Tibial artery (tissue), 4 donors: ENCODE measurements around the gene DOCK1.

Source experiments
- DNase-seq, 2 donors: peaks; one replicate each; pipeline ENCODE4 v3.0.0-alpha.2; 2019
- H3K27ac ChIP-seq, 2 donors: fragments of 200-600 bp; sonication (generic) in 1 of 2; 1 replicate in 1 of 2; 2 replicates in 1 of 2; pipeline ENCODE4 v1.5.1; 2018 to 2019; ENCODE audit warnings: mild to moderate bottlenecking in 1 of 2
- H3K27me3 ChIP-seq, 2 donors: fragments of 200-600 bp; sonication (generic) in 1 of 2; one replicate each; pipeline versions ENCODE4 v1.5.1 to v1.6.0; 2016 to 2019
- H3K36me3 ChIP-seq, 3 donors: fragments of 200-600 bp; sonication (generic) in 2 of 3; one replicate each; pipeline ENCODE4 v1.5.1; 2016 to 2019; ENCODE audit warnings: mild to moderate bottlenecking in 2 of 3
- H3K4me1 ChIP-seq, 4 donors: fragments of 200-600 bp; sonication (generic) in 2 of 4; 1 replicate in 3 of 4; 2 replicates in 1 of 4; pipeline ENCODE4 v1.5.1; 2016 to 2019
- H3K4me3 ChIP-seq, 2 donors: fragments of 200-600 bp; sonication (generic) in 1 of 2; 1 replicate in 1 of 2; 2 replicates in 1 of 2; pipeline ENCODE4 v1.5.1; 2018 to 2019; ENCODE audit warnings: mild to moderate bottlenecking in 2 of 2
- H3K9me3 ChIP-seq, 3 donors: fragments of 200-600 bp; sonication (generic) in 1 of 3; one replicate each; pipeline ENCODE4 v1.5.1; 2016 to 2019
- CTCF ChIP-seq, 2 experiments: fragments of 200-600 bp in 1 of 2; fragments of 450-650 bp in 1 of 2; IDR thresholded peaks; one replicate each; pipeline ENCODE4 v1.5.1; 2017 to 2019; ENCODE audit warnings: antibody characterized with exemption in 2 of 2, mild to moderate bottlenecking in 1 of 2, moderate library complexity in 1 of 2
- intact Hi-C: fragments of 100-400 bp; cut with DNase I; formaldehyde crosslinking; loops from one replicate; pipeline ENCODE4 v1.15.0; 2023; ENCODE audit warnings: low total_unique reads

Gene DOCK1

GRCh38 chr10:127368929-127369328 lies 463.7 kb downstream of the DOCK1 start:
- Histone ChIP-seq H3K27ac (no peak overlapping the region), H3K4me1 (peaks cover 0 to 6% (median 0%) of the 10 kb centered on the region in 4 donors), H3K27me3 (no peaks in the 10 kb centered on the region), H3K36me3 (peaks cover 2 to 46% (median 11%) of the 10 kb centered on the region in 3 donors), H3K9me3 (no peaks in the 10 kb centered on the region), H3K4me3 (no peak overlapping the region)
- TF ChIP-seq CTCF (IDR thresholded peaks at IDR 0.05): no peak
- intact Hi-C loops: no loop called here
- no peak for DNase-seq

- peaks cover 0 to 6% (median 0%) of the 10 kb centered on the region in 4 donors for H3K4me1 ChIP-seq
- no peaks in the 10 kb centered on the region for H3K27me3 ChIP-seq
- TF ChIP-seq CTCF (IDR thresholded peaks at IDR 0.05): no peak
- no peak for DNase-seq
- no peak overlapping the region for H3K27ac ChIP-seq
- H3K36me3 ChIP-seq: peaks cover 17 to 55% (median 22%) of the 10 kb centered on the region in 3 donors
- H3K4me3 ChIP-seq: no peak overlapping the region
- no peaks in the 10 kb centered on the region for H3K9me3 ChIP-seq
- intact Hi-C loops: no loop called here
These were observed 465.4 kb downstream of the DOCK1 start for GRCh38 chr10:127370601-127371000.

- intact Hi-C loops: no loop called here
- H3K27me3 ChIP-seq: no peaks in the 10 kb centered on the region
- no peaks in the 10 kb centered on the region for H3K9me3 ChIP-seq
- H3K4me3 ChIP-seq: no peak overlapping the region
- H3K4me1 ChIP-seq: peaks cover 0 to 6% (median 0%) of the 10 kb centered on the region in 4 donors
- H3K36me3 ChIP-seq: peaks cover 20 to 44% (median 27%) of the 10 kb centered on the region in 3 donors
- TF ChIP-seq CTCF (IDR thresholded peaks at IDR 0.05): no peak
- H3K27ac ChIP-seq: no peak overlapping the region
- no peak for DNase-seq
These were observed 467.1 kb downstream of the DOCK1 start for GRCh38 chr10:127372361-127372760.

- H3K27me3 ChIP-seq: no peaks in the 10 kb centered on the region
- TF ChIP-seq CTCF (IDR thresholded peaks at IDR 0.05): no peak
- H3K9me3 ChIP-seq: no peaks in the 10 kb centered on the region
- intact Hi-C loops: no loop called here
- no peak for DNase-seq
- H3K36me3 ChIP-seq: peaks cover 20 to 37% (median 27%) of the 10 kb centered on the region in 3 donors
- H3K4me1 ChIP-seq: no peaks in the 10 kb centered on the region
- no peak overlapping the region for H3K27ac ChIP-seq
- no peak overlapping the region for H3K4me3 ChIP-seq
These were observed 468.9 kb downstream of the DOCK1 start for GRCh38 chr10:127374074-127374680.

- no peaks in the 10 kb centered on the region for H3K4me1 ChIP-seq
- H3K36me3 ChIP-seq: peaks cover 20 to 37% (median 27%) of the 10 kb centered on the region in 3 donors
- no peaks in the 10 kb centered on the region for H3K27me3 ChIP-seq
- H3K9me3 ChIP-seq: no peaks in the 10 kb centered on the region
- no peak for DNase-seq
- H3K4me3 ChIP-seq: no peak overlapping the region
- no peak overlapping the region for H3K27ac ChIP-seq
- TF ChIP-seq CTCF (IDR thresholded peaks at IDR 0.05): no peak
- intact Hi-C loops: no loop called here
These were observed 469.7 kb downstream of the DOCK1 start for GRCh38 chr10:127374901-127375300.
